HCEC 1CT (cell line): ENCODE results near the gene SLC6A12.
"Not testable (repeated sequence)": the region's sequence is repeated elsewhere in the genome, so short reads cannot be mapped to it uniquely, and the experiment has no call there.

Source experiments
- DNase-seq: peaks from one replicate; pipeline ENCODE4 v3.0.0-alpha.2; 2017

Gene SLC6A12

DNA sequence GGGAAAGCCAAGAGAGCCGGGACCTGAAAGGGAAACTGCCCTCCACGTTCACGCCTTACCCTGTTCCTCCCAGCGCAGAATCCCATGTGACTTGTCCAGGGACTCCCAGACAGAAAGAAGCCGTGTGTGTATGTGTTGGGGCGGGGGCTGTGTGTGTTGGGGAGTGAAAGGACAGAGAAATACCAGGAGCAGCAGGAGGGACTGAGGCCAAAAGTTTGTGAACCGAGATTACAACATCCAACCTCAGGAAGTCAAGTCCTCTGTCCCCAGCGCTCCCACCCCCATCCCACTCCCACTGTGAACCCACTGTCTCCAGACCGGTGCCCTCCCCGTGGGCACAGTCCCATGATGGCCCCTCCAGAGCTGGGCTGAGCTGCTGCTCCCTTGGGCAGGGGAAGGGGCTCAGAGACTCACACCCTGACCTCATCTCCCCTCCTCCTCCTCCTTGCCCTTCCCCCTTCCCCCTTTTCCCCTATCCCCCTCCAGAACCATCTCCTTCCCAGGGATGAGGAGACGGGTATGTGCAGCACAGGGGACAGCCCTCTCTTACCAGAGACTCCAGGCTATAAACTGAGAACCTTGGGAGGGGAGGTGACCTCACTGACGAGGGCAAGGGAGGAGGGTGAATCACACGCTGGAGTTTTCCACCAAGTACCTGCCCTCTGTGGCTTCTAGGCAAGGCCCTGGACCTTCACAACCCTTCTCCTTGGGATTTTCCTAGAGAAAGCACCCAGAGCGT lies at the start of gene SLC6A12:
SLC6A12 (minus strand) TSS at position 155 of the 739 bp plus-strand sequence. CDS start 4,171 bp downstream, outside the sequence.
- no peak for DNase-seq

DNA sequence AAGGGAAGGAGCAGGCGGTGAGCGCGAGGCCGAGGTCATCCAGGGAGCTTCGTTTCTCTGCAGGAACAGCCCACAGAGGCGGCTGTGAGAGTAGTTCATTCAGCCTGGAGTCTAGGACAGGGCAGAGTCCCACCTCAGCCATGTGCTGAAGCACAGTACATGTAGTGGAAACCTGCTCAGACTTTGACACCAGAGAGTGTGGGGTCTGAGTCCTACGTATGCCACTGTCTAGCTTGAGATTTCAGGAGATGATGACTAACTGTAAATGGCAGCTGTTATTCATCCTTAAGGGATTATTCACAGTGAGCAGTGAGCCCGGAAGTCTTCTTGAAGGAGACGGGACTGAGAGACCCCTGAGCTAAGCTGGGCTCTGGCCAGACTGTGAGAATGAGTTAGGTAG lies 49.6 kb upstream of the SLC6A12 start:
- peak; percentile 52 for DNase-seq

DNA sequence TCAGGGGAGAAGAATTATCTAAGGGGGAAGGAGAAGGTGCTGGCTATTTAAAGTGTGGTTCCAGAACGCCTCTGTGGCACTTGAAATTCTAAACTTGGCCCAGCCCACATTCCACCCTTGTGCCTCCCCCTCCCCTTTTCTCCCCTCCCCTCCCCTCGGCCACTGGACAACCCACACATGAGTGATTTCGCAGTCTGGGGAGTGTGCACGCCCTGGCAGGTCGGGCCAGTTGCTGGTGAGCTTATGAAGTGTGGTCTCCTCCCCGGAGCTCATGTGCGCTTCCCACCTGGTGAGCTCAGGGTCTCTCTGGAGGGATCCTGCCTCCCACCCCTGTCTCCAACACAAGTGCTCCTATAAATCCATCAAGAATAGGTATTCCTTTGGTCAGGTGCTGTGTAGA lies 48.9 kb upstream of the SLC6A12 start, which contains the start of gene SLC6A13:
SLC6A13 (minus strand) TSS at position 20 of the 400 bp plus-strand sequence. CDS start 2,784 bp downstream, outside the sequence.
- DNase-seq, result no peak

DNA sequence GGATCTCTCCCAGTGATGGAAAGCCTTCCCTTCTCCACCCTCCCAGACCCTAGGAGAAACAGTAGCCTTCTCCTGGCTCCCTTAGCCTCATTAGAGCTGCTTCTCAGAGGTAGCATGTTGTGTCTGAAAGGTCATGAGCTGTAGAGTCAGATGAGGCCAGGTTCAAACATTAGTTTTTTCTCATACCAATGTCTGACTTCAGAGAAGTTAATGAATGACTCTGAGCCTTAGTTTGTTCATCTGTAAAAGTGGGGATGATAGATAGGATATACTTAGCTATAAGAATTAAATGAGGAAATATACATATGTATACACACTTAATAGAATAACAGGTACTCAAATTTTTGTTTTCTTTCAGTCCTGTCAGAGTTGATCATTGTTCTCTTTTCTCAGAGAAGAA lies 48.2 kb upstream of the SLC6A12 start:
- DNase-seq, result no peak

DNA sequence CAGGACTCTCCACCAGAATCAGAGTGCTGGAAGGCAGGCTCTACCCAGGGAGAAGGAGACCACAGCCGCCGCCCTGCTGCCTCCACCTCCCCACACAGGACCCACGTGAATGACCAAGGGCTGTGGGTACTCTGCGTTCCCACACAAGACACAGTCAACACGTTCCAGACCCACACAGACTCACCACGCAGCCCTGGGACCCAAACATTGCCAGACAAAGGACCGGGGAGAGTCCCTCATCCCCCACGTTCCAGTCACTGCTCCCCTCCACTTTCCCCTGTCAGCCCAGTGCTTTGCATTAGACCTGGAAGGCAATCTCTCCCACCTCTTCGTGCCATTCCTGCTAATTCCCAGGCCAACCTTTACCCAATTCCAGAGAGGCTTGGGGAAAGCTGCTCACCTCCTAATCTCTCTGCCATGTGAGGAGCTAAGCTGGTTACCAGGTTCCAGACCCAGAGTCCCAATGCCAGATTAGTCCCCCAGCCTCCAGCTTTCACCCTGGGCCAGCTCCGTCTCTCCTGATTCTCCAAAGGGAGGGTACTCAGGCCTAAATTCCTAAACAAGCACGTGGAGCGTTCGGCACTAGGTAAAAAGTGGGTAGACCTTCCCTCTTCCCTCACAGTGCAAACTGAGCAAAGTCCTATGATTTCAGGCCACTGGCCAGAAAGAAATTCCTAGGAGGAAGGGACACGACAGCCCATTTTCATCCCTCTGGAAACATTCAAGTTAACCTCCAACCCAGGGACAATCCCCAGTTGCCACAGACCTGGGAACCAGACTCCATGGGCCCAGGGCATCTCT lies 43.8 kb upstream of the SLC6A12 start:
- no peak for DNase-seq

DNA sequence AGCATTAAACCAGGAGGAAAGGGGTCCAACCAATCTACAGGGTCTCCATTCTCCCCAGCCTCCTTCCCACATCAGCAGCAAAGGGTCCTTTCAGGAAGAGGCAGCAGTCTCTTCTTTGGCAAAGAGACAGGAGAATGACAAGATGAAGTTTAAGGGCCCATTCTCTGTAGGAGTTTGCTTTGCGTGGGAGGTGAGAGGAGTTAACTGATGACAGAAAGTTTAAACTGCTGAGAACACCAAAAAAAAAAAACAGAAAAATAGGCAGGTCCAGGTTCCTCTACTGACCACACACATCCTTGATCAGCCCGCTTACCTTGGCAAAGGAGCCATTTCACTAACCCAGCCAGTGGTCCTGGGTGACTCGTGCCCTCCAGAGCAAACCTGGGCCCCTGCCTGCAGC lies 43.0 kb upstream of the SLC6A12 start:
- DNase-seq, result no peak

DNA sequence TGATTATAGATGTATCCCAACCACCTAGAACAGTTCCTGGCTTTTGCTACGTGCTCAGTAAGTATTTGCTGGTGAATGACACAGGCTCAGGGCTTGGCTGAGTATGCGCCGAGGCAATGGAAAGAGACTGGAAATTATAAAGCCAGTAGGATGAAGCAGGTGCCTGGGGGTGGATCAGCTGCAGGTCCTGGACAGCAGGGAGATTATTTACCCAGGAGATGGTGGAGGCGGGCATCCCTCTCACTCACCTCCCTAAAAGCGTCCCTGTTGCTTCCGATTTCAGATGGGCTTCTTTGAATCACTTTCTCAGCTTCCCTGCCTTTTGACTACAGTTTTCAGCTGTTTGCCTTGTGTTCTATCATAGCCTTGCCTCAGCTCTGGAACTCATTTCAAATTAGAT lies 42.3 kb upstream of the SLC6A12 start:
- no peak for DNase-seq

DNA sequence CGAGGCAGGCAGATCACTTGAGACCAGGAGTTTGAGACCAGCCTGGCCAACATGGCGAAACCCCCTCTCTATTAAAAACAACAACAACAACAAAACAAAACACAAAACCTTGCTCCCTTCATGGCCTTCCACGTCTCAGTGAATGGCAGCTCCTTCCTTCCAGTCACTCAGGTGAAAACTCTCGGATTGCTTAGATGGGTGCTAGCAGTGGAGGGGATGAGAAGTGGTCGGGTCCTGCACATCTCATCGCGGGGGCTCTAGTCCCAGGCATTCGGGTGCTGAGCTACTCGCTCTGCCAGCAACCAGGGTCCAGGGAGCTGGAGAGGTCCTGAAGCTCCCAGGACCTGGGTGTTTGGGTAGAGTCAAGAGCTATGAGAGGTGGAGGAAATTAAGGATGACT lies 41.0 kb upstream of the SLC6A12 start:
- DNase-seq, result no peak

DNA sequence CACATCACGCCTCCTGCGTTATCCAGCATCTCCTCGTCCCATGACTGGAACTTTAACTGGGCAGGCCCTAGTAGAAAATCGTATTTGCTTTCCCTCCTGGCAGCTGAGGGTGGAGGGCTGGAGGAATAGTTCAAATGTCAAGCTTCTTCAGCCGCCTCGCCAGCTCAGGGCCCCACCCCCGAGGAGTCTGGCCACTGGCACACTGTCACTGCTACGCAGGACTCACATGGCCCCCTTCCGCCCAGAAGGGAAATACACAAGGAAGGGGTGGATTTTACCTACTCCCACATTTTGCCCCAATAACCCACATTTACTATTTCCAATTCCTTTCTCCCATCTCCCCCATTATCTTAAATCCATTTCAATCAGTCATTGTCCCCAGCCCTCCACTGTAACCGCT lies 40.1 kb upstream of the SLC6A12 start:
- no peak for DNase-seq

DNA sequence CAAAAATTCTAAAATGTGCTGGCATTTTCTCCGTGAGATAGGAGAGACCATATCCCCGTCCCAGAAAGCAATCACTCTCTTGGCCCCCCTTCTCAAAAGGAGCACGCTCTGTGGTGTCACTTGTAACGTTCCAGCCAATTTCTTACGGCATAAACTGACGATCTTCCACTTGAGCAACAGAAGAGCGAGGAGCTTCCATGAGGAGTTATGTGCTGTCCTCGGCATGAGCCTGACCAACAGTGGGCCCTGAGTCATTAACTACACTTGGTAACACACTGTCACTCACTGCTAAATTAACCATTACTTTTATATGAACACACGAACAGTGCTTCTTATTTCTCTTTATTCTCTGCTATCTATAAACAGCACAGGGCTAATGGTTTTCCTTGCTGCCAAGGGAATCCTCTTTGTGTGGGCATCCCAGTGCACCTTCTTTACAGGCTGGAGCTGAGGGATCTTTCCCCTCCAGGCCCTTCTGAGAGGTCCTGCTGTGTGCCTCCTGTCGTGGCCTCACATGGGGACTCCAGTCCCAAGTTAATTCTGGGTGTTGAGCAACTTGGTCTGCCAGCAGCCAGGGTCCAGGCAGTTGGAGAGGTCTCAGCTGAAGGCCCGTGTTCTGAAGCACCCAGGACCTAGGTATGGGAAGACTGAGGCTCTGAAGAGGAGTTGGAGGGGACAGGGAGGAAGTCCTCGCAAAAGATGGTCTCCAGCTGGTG lies 39.3 kb upstream of the SLC6A12 start:
- DNase-seq, result no peak

DNA sequence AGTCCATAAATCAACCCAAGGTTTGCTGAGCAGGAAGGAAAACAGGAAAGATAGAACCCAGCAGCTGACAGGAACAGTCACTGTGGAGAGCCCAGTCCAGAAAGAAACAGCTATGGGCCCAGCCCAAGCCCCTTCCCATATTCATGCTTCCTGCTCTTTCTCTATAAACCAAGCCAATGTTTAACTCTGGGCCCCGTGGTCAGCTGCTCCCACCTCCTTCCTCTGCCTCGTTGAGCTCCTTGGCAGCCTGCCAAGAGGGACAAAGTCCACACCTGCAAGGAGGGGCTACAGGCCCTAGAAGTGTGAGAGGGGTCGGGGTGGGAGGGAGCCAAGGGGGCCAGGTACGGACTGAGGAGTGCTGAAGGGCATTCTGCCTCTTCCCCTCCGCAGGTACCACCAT lies 38.7 kb upstream of the SLC6A12 start:
- no peak for DNase-seq

DNA sequence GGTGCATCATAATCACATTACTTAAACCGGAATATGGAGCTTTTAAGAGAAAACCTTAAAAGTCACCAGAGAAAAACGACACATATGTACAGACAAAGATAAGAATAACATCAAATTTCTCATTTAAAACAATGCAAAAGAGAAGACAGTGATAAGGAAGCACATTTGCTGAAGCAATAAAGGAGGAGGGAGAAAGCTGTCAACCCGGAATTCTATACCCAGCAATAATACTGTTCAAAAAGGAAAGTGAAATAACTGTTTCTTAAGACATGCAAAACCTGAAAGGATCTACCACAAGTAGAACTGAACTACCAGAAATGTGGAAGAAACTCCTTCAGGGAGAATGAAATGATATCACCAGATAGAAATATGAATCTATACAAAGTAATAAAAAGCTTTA lies 33.3 kb upstream of the SLC6A12 start:
- no peak for DNase-seq

DNA sequence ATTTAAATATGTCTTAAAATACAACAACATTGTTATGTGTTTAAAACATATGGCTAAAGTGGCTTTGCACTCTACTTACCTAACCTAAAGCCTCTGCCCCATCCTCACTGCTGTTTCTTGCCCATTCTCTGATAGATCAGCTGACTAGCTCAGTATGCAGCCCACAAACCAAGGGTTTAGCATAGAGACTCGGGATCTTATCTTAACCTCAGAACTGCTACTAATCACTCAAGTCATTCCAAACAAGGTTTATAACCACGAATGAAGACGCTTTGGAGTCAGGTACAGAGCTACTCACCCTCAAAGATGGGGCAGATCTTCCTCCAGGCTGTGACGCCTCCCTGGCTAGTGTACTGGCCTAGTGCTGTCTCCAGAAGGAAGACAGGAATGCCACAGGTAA lies 29.4 kb upstream of the SLC6A12 start:
- DNase-seq, result no peak

DNA sequence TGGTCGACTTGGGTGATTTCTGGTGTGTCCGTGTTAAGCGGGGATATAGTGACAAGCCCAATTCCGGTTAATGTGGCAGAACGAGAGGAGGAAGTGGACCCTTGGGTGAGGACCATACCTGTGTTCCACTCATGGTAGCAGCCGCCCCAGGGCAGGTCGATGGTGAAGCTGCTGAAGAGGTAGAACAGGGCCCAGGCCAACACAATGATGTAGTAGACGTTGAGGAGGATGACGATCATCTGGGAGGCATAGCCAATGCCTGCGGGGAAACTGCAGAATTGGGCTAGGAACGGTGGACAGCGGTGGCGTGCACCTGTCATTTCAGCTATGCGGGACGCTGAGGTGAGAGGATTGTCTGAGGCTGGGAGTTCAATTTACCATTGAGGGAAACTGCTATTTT lies 28.5 kb upstream of the SLC6A12 start:
- no peak for DNase-seq

DNA sequence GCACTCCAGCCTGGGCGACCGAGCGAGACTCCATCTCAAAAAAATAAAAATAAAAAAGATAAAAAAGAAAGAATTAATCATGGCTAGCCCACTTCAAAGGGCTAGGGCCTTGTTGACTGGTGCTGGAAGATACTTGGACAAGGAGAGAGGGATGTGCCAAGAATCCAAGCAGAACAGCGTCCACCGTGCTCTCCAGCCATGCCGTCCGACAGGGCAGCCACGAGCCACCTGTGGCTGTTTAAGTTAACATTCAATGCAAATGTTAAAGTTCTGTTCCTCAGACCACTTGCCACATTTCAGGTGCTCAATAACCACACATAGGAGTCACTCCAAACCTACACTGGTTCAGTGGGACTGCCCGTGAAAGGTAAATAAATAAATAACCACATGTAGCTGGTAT lies 27.3 kb upstream of the SLC6A12 start:
- no peak for DNase-seq

DNA sequence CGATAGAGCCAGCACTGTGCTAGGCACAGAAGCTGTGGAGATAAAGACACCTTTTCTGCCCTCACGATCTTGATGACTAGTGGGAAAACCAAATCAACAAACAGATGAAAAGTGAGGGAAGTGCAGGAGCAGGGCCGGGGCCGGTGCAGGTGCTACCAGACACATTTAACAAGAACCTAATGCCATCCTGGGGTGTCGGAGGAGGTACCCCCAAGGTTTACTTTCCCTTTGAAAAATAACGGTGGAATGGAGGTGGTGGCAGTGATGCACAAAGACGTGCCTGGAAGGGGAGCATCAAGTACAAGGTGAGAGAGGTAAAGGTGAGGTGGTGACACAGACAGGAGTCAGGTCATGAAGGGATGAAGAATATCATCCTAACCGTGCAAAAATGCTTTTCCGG lies 26.6 kb upstream of the SLC6A12 start:
- DNase-seq, result no peak

DNA sequence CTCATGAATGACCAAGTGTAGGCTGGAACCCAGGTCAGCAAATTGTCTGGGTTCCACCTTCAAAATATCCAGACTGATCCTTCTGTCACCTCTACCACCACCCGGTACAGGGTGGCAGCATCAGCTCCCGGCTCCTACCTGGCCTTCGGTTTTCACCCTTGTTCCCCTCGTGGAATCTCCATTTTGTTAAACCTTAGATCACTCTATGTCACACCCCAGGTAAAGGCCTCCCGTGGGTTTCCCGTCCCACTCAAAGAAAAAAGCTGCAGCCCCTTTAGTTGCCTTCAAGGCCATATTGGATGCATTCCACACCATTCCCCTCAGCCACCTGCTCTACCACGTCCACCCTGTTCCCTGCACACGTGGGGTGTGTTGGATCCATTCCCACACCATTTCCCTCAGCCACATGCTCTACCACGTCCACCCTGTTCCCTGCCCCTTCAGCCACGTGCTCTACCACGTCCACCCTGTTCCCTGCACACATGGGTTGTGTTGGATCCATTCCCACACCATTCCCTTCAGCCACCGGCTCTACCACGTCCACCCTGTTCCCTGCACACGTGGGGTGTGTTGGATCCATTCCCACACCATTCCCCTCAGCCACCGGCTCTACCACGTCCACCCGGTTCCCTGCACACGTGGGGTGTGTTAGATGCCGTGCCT lies 24.9 kb upstream of the SLC6A12 start:
- no peak for DNase-seq

DNA sequence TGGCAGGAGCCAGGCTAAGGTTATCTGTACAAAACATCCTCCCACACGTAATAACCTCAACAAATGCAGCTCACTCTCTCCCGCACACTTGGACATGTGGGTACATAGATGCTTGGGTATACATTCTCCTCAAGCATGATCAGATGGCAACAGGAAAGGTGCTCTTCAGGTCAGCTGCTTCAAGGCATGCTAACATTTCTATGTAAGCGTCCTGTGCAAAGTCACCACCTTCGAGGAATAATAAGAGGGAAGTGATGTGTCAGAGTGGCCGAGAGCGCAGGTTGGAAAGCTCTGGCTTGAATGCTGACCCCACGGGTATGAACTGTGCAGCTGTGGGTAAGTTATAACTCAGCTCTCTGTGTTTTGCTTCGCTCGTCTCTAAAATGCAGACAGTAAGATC lies 24.2 kb upstream of the SLC6A12 start:
- no peak for DNase-seq

DNA sequence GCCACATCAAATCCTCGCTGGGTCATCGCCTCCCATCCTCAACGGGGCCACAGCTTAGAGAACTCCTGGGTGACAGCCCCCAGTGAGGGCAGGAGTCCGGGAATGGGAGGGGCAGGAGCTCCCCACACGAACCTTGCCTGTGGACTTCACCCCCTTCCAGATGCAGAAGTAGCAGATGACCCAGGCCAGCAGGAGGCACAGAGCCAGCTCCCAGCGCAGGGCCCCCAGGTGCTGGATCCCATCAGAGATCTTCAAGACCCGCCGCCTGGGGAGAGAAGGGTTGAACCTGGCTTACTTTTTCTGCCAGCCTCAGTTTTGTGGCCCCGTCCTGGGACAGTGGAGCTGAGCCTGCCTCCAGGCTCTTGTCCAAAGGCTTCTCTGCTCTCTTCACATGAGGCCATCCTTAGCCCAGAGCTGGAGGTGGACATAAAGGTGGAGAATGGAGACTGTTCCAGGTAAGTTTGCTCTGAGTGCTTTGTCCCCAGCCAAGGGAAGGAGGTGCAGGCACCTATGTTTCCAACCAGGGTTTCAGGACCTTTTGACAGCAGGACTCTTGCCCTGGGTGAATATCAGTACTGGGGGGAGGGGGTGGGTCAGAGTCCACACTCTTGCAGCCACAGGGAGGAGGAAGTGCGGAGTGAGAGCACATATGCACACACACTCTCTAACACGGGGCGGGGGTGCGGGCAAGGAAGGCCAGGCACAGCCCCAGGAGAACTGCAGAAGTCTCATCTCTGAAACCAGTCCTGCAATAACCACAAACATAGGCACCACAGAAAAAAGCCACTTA lies 23.3 kb upstream of the SLC6A12 start:
- no peak for DNase-seq

DNA sequence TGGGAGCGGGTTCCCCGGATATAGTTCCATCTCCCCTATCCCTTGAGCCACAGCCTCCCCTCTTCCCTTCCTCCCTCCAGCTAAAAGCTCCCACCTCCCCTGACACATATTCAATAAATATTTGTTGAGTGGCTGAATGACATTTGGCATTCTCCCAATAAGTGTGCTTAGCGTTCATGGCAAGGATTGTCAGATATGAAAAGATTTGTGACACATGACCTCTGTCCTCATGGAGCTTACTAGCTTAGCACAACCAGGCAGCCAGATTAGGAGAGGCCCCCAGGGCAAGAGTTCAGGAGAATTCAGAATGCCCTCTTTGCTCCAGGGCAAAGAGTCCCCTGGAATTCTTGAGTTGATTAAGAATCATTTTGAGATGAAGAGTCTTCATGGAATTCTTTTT lies 22.5 kb upstream of the SLC6A12 start:
- DNase-seq, result no peak

DNA sequence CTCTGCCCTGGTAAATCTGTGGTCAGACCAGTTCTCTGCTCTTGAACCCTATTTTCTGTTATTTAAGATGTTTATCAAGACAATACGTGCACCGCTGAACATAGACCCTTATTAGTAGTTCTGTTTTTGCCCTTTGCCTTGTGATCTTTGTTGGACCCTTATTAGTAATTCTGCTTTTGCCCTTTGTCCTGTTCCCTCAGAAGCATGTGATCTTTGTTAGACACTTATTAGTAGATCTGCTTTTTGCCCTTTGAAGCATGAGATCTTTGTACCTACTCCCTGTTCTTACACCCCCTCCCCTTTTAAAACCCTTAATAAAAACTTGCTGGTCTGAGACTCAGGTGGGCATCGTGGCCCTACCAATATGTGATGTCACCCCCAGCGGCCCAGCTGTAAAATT lies 22.0 kb upstream of the SLC6A12 start:
- not testable (repeated sequence) for DNase-seq

DNA sequence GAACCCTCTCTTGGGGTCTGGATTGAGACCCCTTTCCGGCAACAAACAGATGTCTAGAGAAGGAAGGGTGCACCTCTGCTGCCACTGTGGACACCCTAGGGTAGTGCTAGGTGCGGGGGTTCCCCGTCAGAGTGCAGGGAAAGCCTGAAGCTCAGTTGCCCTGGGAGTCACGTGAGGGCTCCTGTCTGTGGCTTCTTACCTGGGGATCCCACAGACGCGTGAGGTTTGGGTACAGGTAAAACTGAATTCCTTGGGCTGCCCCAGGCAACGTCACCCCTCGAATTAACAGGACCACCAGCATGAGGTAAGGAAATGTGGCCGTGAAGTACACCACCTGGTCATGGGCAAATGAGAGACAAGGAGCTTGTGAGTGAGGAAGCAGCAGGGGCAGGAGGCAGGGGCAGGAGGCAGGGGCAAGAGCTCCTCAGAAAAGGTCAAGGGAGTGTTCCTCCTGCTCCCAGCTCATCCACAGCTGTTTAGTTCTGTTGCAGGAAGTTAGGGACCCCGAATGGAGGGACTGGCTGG lies 21.0 kb upstream of the SLC6A12 start:
- no peak for DNase-seq
